SK-N-SH (cell line): ENCODE results near the gene ANKEF1. TPM values are rescaled to one million over a fixed set of nuclear protein-coding genes. Genes with fewer than 3 reads are reported as not detected.

Source experiments
- CTCF ChIA-PET: fragments of 300-600, 350-600 bp; formaldehyde crosslinking; extraction: SDS; loops from one replicate; lab custom pipeline; 2021; lab: Yijun Ruan, JAX
- POLR2A ChIA-PET: fragments of 350-600 bp; sonication (Branson Sonifier 250); formaldehyde crosslinking; extraction: SDS; loops from one replicate; lab custom pipeline; 2020; ENCODE audit warnings: antibody characterized with exemption, inconsistent platforms; lab: Yijun Ruan, JAX
- DNase-seq: peaks from one replicate; pipeline ENCODE4 v3.0.0; 2012
- H2AFZ ChIP-seq: fragments of 200-600 bp; sonication (generic); 2 replicates; pipeline ENCODE4 v1.8.1; 2016; ENCODE audit warnings: antibody characterized with exemption, mild to moderate bottlenecking, low read depth
- H3F3A ChIP-seq: fragments of 200-600 bp; sonication (generic); replicated peaks from 2 replicates; pipeline ENCODE3; 2016; ENCODE audit warnings: antibody characterized with exemption, mild to moderate bottlenecking; ENCODE audit not compliant: insufficient read depth
- H3K27ac ChIP-seq, 2 experiments: fragments of 200-500 bp in 1 of 2; fragments of 200-600 bp in 1 of 2; sonication (Bioruptor generic) in 1 of 2; sonication (generic), shearing (Covaris generic) in 1 of 2; 2 replicates each; pipeline versions ENCODE4 v1.5.1 to v1.6.1; 2014 to 2016; ENCODE audit warnings: low read depth in 2 of 2, inconsistent platforms in 1 of 2, low read length in 1 of 2, mild to moderate bottlenecking in 1 of 2, mixed read lengths in 1 of 2
- H3K27me3 ChIP-seq: fragments of 200-600 bp; sonication (generic), shearing (Covaris generic); 2 replicates; pipeline ENCODE4 v1.6.1; 2016; ENCODE audit warnings: mixed run types; ENCODE audit not compliant: insufficient read depth
- H3K36me3 ChIP-seq, 2 experiments: fragments of 200-500 bp in 1 of 2; fragments of 200-600 bp in 1 of 2; sonication (Bioruptor generic) in 1 of 2; sonication (generic) in 1 of 2; replicated peaks in 1 of 2; 2 replicates each; pipeline versions ENCODE3 to v1.5.1; 2014 to 2016; ENCODE audit warnings: low read length in 1 of 2, mild to moderate bottlenecking in 1 of 2; ENCODE audit not compliant: insufficient read depth in 2 of 2, control insufficient read depth in 1 of 2
- H3K4me1 ChIP-seq, 2 experiments: fragments of 200-500 bp in 1 of 2; fragments of 200-600 bp in 1 of 2; sonication (Bioruptor generic) in 1 of 2; sonication (generic), shearing (Covaris generic) in 1 of 2; 2 replicates each; pipeline versions ENCODE4 v1.5.1 to v1.6.1; 2014 to 2016; ENCODE audit warnings: low read depth in 1 of 2, low read length in 1 of 2, mixed run types in 1 of 2; ENCODE audit not compliant: insufficient read depth in 2 of 2, control insufficient read depth in 1 of 2
- H3K4me2 ChIP-seq: fragments of 200-600 bp; sonication (generic), shearing (Covaris generic); 2 replicates; pipeline ENCODE4 v1.6.1; 2017; ENCODE audit warnings: mixed run types
- H3K4me3 ChIP-seq, 2 experiments: fragments of 200-500 bp in 1 of 2; fragments of 200-600 bp in 1 of 2; sonication (Bioruptor generic) in 1 of 2; sonication (generic), shearing (Covaris generic) in 1 of 2; 2 replicates each; pipeline versions ENCODE4 v1.5.1 to v1.8.1; 2014 to 2016; ENCODE audit warnings: low read depth in 2 of 2, inconsistent platforms in 1 of 2, low read length in 1 of 2, mild to moderate bottlenecking in 1 of 2, mixed read lengths in 1 of 2, moderate library complexity in 1 of 2
- H3K79me2 ChIP-seq: fragments of 200-600 bp; sonication (generic); 2 replicates; pipeline ENCODE4 v1.8.1; 2017; ENCODE audit warnings: mild to moderate bottlenecking; ENCODE audit not compliant: insufficient read depth
- H3K9ac ChIP-seq: fragments of 200-600 bp; sonication (generic); 2 replicates; pipeline ENCODE4 v1.6.1; 2017; ENCODE audit warnings: mixed run types
- H3K9me2 ChIP-seq: fragments of 200-600 bp; sonication (generic); 2 replicates; pipeline ENCODE4 v1.6.1; 2017; ENCODE audit warnings: mixed run types
- H3K9me3 ChIP-seq: fragments of 200-600 bp; sonication (generic); 2 replicates; pipeline ENCODE4 v1.6.1; 2017; ENCODE audit warnings: mixed run types, mild to moderate bottlenecking, moderate library complexity
- H4K20me1 ChIP-seq: fragments of 200-600 bp; sonication (generic); 2 replicates; pipeline ENCODE4 v1.6.1; 2017; ENCODE audit warnings: mild to moderate bottlenecking, mixed run types; ENCODE audit not compliant: insufficient read depth
- CHD2 ChIP-seq: fragments of 150-350 bp; IDR thresholded peaks from 2 replicates; pipeline ENCODE4 v1.6.1; 2018; ENCODE audit warnings: low read length; ENCODE audit not compliant: partially characterized antibody
- FOXM1 ChIP-seq: IDR thresholded peaks from 2 replicates; pipeline ENCODE4 v1.4.0; 2012; ENCODE audit warnings: low read depth, mild to moderate bottlenecking
- NRF1 ChIP-seq: IDR thresholded peaks from 2 replicates; pipeline ENCODE4 v1.6.1; 2012; ENCODE audit warnings: low read depth, mild to moderate bottlenecking, low read length
- POLR2AphosphoS5 ChIP-seq: IDR thresholded peaks from 2 replicates; pipeline ENCODE4 v1.6.1; 2012; ENCODE audit warnings: low read depth, low read length
- RAD21 ChIP-seq: IDR thresholded peaks from 2 replicates; pipeline ENCODE4 v1.6.1; 2012; ENCODE audit warnings: mild to moderate bottlenecking, low read length
- SMC3 ChIP-seq: IDR thresholded peaks from 2 replicates; pipeline ENCODE4 v1.6.1; 2012; ENCODE audit warnings: low read depth, low read length, improper control_type of control experiment
- TEAD4 ChIP-seq: IDR thresholded peaks from 2 replicates; pipeline ENCODE4 v1.4.0; 2012; ENCODE audit warnings: mild to moderate bottlenecking, borderline replicate concordance; ENCODE audit not compliant: insufficient read depth
- WGBS: methylation state at CpG from one replicate; pipeline ENCODE4 v1.1.6; 2017; ENCODE audit warnings: low lambda C conversion rate; 5-methylcytosine and 5-hydroxymethylcytosine counted together
- polyA plus RNA-seq, 3 experiments: library from polyadenylated mRNA; depleted of rRNA; stranded (reverse); fragments of >200 nt; gene quantifications; 2 replicates each; pipeline ENCODE4 v1.2.3, GENCODE V29; 2012
- TF ChIP-seq, protein P1 (sequence below): IDR thresholded peaks from 2 replicates; pipeline ENCODE4 v1.4.0; 2012; ENCODE audit warnings: low read depth
- TF ChIP-seq, protein P2 (sequence below): IDR thresholded peaks from 2 replicates; pipeline ENCODE4; 2012
- TF ChIP-seq, protein P3 (sequence below): IDR thresholded peaks from 2 replicates; pipeline ENCODE4 v1.6.1; 2012; ENCODE audit warnings: mild to moderate bottlenecking, low read depth, low read length, moderate library complexity

ANKEF1 gene
- polyA plus RNA-seq, 1 of the 3 experiments (the other 2 are of a cell fraction), result 2.3 TPM

GRCh38 chr20:10040070-10040975, 5.5 kb downstream of the ANKEF1 start (continued):
- no peak for TF ChIP-seq SMC3
- TF ChIP-seq, protein P1, sequence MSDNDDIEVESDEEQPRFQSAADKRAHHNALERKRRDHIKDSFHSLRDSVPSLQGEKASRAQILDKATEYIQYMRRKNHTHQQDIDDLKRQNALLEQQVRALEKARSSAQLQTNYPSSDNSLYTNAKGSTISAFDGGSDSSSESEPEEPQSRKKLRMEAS, result no peak
- no peak for TF ChIP-seq CHD2
- TF ChIP-seq, protein P2, sequence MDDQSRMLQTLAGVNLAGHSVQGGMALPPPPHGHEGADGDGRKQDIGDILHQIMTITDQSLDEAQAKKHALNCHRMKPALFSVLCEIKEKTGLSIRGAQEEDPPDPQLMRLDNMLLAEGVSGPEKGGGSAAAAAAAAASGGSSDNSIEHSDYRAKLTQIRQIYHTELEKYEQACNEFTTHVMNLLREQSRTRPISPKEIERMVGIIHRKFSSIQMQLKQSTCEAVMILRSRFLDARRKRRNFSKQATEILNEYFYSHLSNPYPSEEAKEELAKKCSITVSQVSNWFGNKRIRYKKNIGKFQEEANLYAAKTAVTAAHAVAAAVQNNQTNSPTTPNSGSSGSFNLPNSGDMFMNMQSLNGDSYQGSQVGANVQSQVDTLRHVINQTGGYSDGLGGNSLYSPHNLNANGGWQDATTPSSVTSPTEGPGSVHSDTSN, result peak; percentile 64
- TF ChIP-seq, protein P3, sequence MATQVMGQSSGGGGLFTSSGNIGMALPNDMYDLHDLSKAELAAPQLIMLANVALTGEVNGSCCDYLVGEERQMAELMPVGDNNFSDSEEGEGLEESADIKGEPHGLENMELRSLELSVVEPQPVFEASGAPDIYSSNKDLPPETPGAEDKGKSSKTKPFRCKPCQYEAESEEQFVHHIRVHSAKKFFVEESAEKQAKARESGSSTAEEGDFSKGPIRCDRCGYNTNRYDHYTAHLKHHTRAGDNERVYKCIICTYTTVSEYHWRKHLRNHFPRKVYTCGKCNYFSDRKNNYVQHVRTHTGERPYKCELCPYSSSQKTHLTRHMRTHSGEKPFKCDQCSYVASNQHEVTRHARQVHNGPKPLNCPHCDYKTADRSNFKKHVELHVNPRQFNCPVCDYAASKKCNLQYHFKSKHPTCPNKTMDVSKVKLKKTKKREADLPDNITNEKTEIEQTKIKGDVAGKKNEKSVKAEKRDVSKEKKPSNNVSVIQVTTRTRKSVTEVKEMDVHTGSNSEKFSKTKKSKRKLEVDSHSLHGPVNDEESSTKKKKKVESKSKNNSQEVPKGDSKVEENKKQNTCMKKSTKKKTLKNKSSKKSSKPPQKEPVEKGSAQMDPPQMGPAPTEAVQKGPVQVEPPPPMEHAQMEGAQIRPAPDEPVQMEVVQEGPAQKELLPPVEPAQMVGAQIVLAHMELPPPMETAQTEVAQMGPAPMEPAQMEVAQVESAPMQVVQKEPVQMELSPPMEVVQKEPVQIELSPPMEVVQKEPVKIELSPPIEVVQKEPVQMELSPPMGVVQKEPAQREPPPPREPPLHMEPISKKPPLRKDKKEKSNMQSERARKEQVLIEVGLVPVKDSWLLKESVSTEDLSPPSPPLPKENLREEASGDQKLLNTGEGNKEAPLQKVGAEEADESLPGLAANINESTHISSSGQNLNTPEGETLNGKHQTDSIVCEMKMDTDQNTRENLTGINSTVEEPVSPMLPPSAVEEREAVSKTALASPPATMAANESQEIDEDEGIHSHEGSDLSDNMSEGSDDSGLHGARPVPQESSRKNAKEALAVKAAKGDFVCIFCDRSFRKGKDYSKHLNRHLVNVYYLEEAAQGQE, result no peak
- no peak for TF ChIP-seq FOXM1
- TF ChIP-seq, all 33 proteins: peak for 7

DNA sequence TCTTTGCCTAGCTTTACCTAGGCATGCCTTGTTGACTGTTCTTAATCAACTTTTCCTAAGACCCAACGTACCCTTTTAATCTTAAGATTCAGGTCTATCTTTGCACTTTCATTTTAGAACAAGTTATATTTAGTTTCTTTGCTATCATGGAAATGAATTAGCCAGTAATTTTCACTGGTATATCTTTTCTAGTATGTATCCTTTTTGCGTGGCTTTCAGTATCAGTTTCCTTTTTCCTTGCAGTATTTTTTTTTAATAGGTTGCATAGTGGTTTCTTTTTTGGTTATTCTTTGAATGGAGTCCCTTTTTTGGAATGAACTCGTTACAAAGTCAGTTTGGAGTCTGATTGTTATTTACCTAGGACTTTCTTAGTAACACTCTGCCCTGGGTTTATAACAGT, 7.3 kb downstream of the ANKEF1 start:
- Histone ChIP-seq H3F3A (peaks cover 19% of the 10 kb centered on the region), H3K36me3 (peaks cover 14 to 18% of the 10 kb centered on the region in 2 experiments), H3K27ac (no peak overlapping the region), H3K27me3 (no peaks in the 10 kb centered on the region), H3K4me2 (no peak overlapping the region), H4K20me1 (no peaks in the 10 kb centered on the region), H3K9ac (no peak overlapping the region), H3K79me2 (no peaks in the 10 kb centered on the region), H3K9me3 (no peaks in the 10 kb centered on the region), H2AFZ (no peak overlapping the region)
- ChIA-PET POLR2A (no interaction called here), CTCF (interaction anchor here (1.6 kb wide), 1 partner anchor 49 kb away, joined by 4 read pairs; no protein-coding TSS in a partner anchor)
- 94% methylated on average over 3 of the region's 3 CpGs for WGBS
- TF ChIP-seq RAD21, result no peak
- TF ChIP-seq, protein P2, result no peak
- TF ChIP-seq TEAD4, result no peak
- TF ChIP-seq NRF1, result no peak
- no peak for TF ChIP-seq POLR2AphosphoS5
- TF ChIP-seq, all 33 proteins: peak for 0
- no peak for DNase-seq
- Histone ChIP-seq H3K9me2 (no peaks in the 10 kb centered on the region), H3K4me3 (no peak overlapping the region), H3K4me1 (peaks cover 0 to 12% of the 10 kb centered on the region in 2 experiments; a peak in 3 of 4 replicates)
